HEK293 (cell line): ENCODE data around the gene ITGA4.

ENCODE experiments used
- CTCF ChIA-PET: fragments of 350-600 bp; formaldehyde crosslinking; extraction: SDS; loops from one replicate; lab custom pipeline; 2021; ENCODE audit warnings: antibody characterized with exemption; lab: Yijun Ruan, JAX
- POLR2A ChIA-PET: fragments of 300-600 bp; formaldehyde crosslinking; extraction: SDS; loops from one replicate; lab custom pipeline; 2020; ENCODE audit warnings: antibody characterized with exemption, inconsistent platforms; lab: Yijun Ruan, JAX
- H3K27ac ChIP-seq: fragments of 200-500 bp; sonication (Bioruptor generic); 2 replicates; pipeline ENCODE4 v1.5.1; 2014; ENCODE audit warnings: low read depth, low read length, control low read depth, inconsistent platforms; ENCODE audit errors: extremely low read depth
- H3K36me3 ChIP-seq, 2 experiments: fragments of 200-500 bp in 1 of 2; sonication (Bioruptor generic) in 1 of 2; 1 replicate in 1 of 2; 2 replicates in 1 of 2; pipeline ENCODE4 v1.5.1; 2014 to 2017; ENCODE audit warnings: inconsistent platforms in 2 of 2, low read length in 2 of 2; ENCODE audit not compliant: control insufficient read depth in 2 of 2, insufficient read depth in 1 of 2
- H3K4me1 ChIP-seq: fragments of 200-500 bp; sonication (Bioruptor generic); 2 replicates; pipeline ENCODE4 v1.5.1; 2014; ENCODE audit warnings: mild to moderate bottlenecking, low read length, inconsistent platforms; ENCODE audit not compliant: control insufficient read depth, insufficient read depth
- H3K4me3 ChIP-seq: 2 replicates; pipeline ENCODE4 v1.5.1; 2011; ENCODE audit warnings: low read depth, mild to moderate bottlenecking, control low read depth, low read length, moderate library complexity
- H3K9me3 ChIP-seq: fragments of 200-500 bp; sonication (Bioruptor generic); 2 replicates; pipeline ENCODE4 v1.5.1; 2014; ENCODE audit warnings: low read depth, low read length, inconsistent platforms; ENCODE audit not compliant: control insufficient read depth, insufficient read depth
- INSM2 ChIP-seq: fragments of 450-650 bp; formaldehyde crosslinking; IDR thresholded peaks from 2 replicates; pipeline ENCODE4 v1.5.1; 2016; ENCODE audit warnings: missing biosample characterization, missing genetic modification characterization
- KLF16 ChIP-seq: fragments of 450-650 bp; formaldehyde crosslinking; IDR thresholded peaks from 2 replicates; pipeline ENCODE4 v1.5.1; 2017; ENCODE audit warnings: missing biosample characterization, missing genetic modification characterization
- KLF9 ChIP-seq: fragments of 450-650 bp; formaldehyde crosslinking; IDR thresholded peaks from 2 replicates; pipeline ENCODE4 v1.5.1; 2016; ENCODE audit warnings: missing biosample characterization, missing genetic modification characterization, low read depth
- MEIS1 ChIP-seq: sonication (generic); formaldehyde crosslinking; IDR thresholded peaks from 2 replicates; pipeline ENCODE4 v1.8.1; 2022; ENCODE audit warnings: missing genetic modification reagents, mild to moderate bottlenecking, borderline replicate concordance
- SCRT1 ChIP-seq: fragments of 450-650 bp; formaldehyde crosslinking; IDR thresholded peaks from 2 replicates; pipeline ENCODE4 v1.5.1; 2016; ENCODE audit warnings: missing biosample characterization, missing genetic modification characterization, borderline replicate concordance
- TSHZ1 ChIP-seq: fragments of 450-650 bp; formaldehyde crosslinking; IDR thresholded peaks from 2 replicates; pipeline ENCODE4 v1.5.1; 2016; ENCODE audit warnings: missing biosample characterization, missing genetic modification characterization, borderline replicate concordance
- ZBTB8A ChIP-seq: fragments of 450-650 bp; formaldehyde crosslinking; IDR thresholded peaks from 2 replicates; pipeline ENCODE4 v1.5.1; 2016; ENCODE audit warnings: missing biosample characterization, missing genetic modification characterization
- ZEB2 ChIP-seq: fragments of 450-650 bp; formaldehyde crosslinking; IDR thresholded peaks from 2 replicates; pipeline ENCODE4 v1.5.1; 2016; ENCODE audit warnings: missing biosample characterization, missing genetic modification characterization
- ZIC2 ChIP-seq: fragments of 450-650 bp; formaldehyde crosslinking; IDR thresholded peaks from 2 replicates; pipeline ENCODE4 v1.5.1; 2016; ENCODE audit warnings: missing biosample characterization, missing genetic modification characterization
- ZNF10 ChIP-seq: fragments of 450-650 bp; formaldehyde crosslinking; IDR thresholded peaks from 2 replicates; pipeline ENCODE4 v1.5.1; 2017; ENCODE audit warnings: missing biosample characterization, missing genetic modification characterization
- ZNF221 ChIP-seq: fragments of 450-650 bp; formaldehyde crosslinking; IDR thresholded peaks from 2 replicates; pipeline ENCODE4 v1.5.1; 2017; ENCODE audit warnings: missing biosample characterization, missing genetic modification characterization, borderline replicate concordance
- ZNF350 ChIP-seq: fragments of 450-650 bp; formaldehyde crosslinking; IDR thresholded peaks from 2 replicates; pipeline ENCODE4 v1.5.0; 2017; ENCODE audit warnings: missing biosample characterization, mild to moderate bottlenecking, missing genetic modification characterization
- ZNF513 ChIP-seq: fragments of 450-650 bp; IDR thresholded peaks from 2 replicates; pipeline ENCODE4 v1.5.1; 2018; ENCODE audit warnings: missing biosample characterization, missing genetic modification characterization
- ZNF571 ChIP-seq: fragments of 450-650 bp; formaldehyde crosslinking; IDR thresholded peaks from 2 replicates; pipeline ENCODE4 v1.5.0; 2017; ENCODE audit warnings: missing biosample characterization, missing genetic modification characterization
- ZNF692 ChIP-seq: fragments of 450-650 bp; formaldehyde crosslinking; IDR thresholded peaks from 2 replicates; pipeline ENCODE4 v1.5.1; 2016; ENCODE audit warnings: missing biosample characterization, missing genetic modification characterization
- ZNF707 ChIP-seq: fragments of 450-650 bp; formaldehyde crosslinking; IDR thresholded peaks from 2 replicates; pipeline ENCODE4 v1.5.1; 2016; ENCODE audit warnings: missing biosample characterization, missing genetic modification characterization
- ZNF768 ChIP-seq: fragments of 450-650 bp; formaldehyde crosslinking; IDR thresholded peaks from 2 replicates; pipeline ENCODE4 v1.5.1; 2018; ENCODE audit warnings: missing biosample characterization, mild to moderate bottlenecking, missing genetic modification characterization
- ZSCAN30 ChIP-seq: fragments of 450-650 bp; IDR thresholded peaks from 2 replicates; pipeline ENCODE4 v1.5.1; 2018; ENCODE audit warnings: missing biosample characterization, mild to moderate bottlenecking, missing genetic modification characterization, moderate library complexity
- TF ChIP-seq, protein P1 (sequence below): fragments of 450-650 bp; formaldehyde crosslinking; IDR thresholded peaks from 2 replicates; pipeline ENCODE4 v1.5.1; 2017; ENCODE audit warnings: missing biosample characterization, missing genetic modification characterization
- TF ChIP-seq, protein P2 (sequence below): fragments of 450-650 bp; formaldehyde crosslinking; IDR thresholded peaks from 2 replicates; pipeline ENCODE4 v1.5.1; 2016; ENCODE audit warnings: missing biosample characterization, missing genetic modification characterization

Gene ITGA4

GRCh38 chr2:181499231-181499630, 42.0 kb downstream of the ITGA4 start (continued):
- TF ChIP-seq ZNF768 (tag by site-specific recombination), result no peak

GRCh38 chr2:181500201-181500600, 43.0 kb downstream of the ITGA4 start:
- no peak for TF ChIP-seq ZSCAN30 (tag by site-specific recombination)
- TF ChIP-seq INSM2 (tag by site-specific recombination), result no peak
- no peak for TF ChIP-seq ZNF350
- no peak for TF ChIP-seq ZEB2 (tag by site-specific recombination)
- TF ChIP-seq ZNF571 (tag by site-specific recombination), result no peak
- TF ChIP-seq MEIS1 (CRISPR knock-in tag), result no peak
- TF ChIP-seq, protein P1, sequence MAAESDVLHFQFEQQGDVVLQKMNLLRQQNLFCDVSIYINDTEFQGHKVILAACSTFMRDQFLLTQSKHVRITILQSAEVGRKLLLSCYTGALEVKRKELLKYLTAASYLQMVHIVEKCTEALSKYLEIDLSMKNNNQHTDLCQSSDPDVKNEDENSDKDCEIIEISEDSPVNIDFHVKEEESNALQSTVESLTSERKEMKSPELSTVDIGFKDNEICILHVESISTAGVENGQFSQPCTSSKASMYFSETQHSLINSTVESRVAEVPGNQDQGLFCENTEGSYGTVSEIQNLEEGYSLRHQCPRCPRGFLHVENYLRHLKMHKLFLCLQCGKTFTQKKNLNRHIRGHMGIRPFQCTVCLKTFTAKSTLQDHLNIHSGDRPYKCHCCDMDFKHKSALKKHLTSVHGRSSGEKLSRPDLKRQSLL (tag by site-specific recombination), result no peak
- TF ChIP-seq KLF9, result no peak
- no peak for TF ChIP-seq ZNF707
- TF ChIP-seq SCRT1 (tag by site-specific recombination), result no peak
- TF ChIP-seq, all 188 proteins: peak for 0
- H3K27ac ChIP-seq, result no peak overlapping the region
- no peaks in the 10 kb centered on the region for H3K9me3 ChIP-seq
- POLR2A ChIA-PET, result no interaction called here
- no peaks in the 10 kb centered on the region for H3K36me3 ChIP-seq
- CTCF ChIA-PET, result interaction anchor here (0.6 kb wide), 1 partner anchor 398 kb away, joined by 3 read pairs; no protein-coding TSS in a partner anchor
- no peaks in the 10 kb centered on the region for H3K4me1 ChIP-seq
- no peak overlapping the region for H3K4me3 ChIP-seq

DNA sequence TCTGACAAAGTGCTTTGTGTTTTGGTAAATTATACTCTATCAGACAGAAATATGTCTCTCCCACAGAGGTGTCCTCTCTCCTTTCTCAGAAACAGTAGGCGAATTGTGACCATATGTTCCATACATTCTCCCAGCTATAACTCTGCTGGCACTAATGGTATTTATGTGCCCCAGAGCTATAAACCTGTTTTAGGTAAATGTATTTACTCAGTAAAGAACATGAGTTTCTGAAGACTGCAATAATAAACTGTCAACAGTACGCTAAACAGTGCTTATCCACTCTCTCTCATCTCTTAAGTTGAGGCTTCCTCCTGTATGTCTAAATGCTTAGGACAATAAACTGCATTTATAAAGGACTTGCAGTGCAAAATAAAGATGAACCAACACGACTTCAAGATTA, 58.5 kb downstream of the ITGA4 start:
- POLR2A ChIA-PET, result no interaction called here
- H3K4me3 ChIP-seq, result no peak overlapping the region
- TF ChIP-seq, protein P2, sequence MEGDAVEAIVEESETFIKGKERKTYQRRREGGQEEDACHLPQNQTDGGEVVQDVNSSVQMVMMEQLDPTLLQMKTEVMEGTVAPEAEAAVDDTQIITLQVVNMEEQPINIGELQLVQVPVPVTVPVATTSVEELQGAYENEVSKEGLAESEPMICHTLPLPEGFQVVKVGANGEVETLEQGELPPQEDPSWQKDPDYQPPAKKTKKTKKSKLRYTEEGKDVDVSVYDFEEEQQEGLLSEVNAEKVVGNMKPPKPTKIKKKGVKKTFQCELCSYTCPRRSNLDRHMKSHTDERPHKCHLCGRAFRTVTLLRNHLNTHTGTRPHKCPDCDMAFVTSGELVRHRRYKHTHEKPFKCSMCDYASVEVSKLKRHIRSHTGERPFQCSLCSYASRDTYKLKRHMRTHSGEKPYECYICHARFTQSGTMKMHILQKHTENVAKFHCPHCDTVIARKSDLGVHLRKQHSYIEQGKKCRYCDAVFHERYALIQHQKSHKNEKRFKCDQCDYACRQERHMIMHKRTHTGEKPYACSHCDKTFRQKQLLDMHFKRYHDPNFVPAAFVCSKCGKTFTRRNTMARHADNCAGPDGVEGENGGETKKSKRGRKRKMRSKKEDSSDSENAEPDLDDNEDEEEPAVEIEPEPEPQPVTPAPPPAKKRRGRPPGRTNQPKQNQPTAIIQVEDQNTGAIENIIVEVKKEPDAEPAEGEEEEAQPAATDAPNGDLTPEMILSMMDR (tag by site-specific recombination), result no peak
- TF ChIP-seq ZNF221 (tag by site-specific recombination), result no peak
- TF ChIP-seq ZBTB8A (tag by site-specific recombination), result no peak
- TF ChIP-seq ZNF10, result no peak
- no peak for TF ChIP-seq ZIC2 (tag by site-specific recombination)
- TF ChIP-seq ZNF692 (tag by site-specific recombination), result no peak
- no peak for TF ChIP-seq ZNF513 (tag by site-specific recombination)
- TF ChIP-seq KLF16 (tag by site-specific recombination), result no peak
- TF ChIP-seq TSHZ1 (tag by site-specific recombination), result no peak
- no peak overlapping the region for H3K27ac ChIP-seq
- H3K4me1 ChIP-seq, result no peaks in the 10 kb centered on the region
- CTCF ChIA-PET, result interaction anchor here (0.7 to 1.1 kb wide), 2 partner anchors 21 to 48 kb away, joined by 3 read pairs; no protein-coding TSS in a partner anchor
- no peaks in the 10 kb centered on the region for H3K36me3 ChIP-seq
- H3K9me3 ChIP-seq, result no peaks in the 10 kb centered on the region
